GM21528 (cell line): ENCODE measurements around the gene PPP1R37.
A peak's percentile ranks its signal among the peaks of the same experiment; 100 is the strongest.

Source experiments
- ATAC-seq: cut with Tn5 transposase; IDR thresholded peaks from one replicate; pipeline ENCODE4 v1.9.1; 2021; ENCODE audit warnings: mild to moderate bottlenecking, moderate library complexity; ENCODE audit not compliant: unreplicated experiment, low FRiP score

Gene PPP1R37

DNA sequence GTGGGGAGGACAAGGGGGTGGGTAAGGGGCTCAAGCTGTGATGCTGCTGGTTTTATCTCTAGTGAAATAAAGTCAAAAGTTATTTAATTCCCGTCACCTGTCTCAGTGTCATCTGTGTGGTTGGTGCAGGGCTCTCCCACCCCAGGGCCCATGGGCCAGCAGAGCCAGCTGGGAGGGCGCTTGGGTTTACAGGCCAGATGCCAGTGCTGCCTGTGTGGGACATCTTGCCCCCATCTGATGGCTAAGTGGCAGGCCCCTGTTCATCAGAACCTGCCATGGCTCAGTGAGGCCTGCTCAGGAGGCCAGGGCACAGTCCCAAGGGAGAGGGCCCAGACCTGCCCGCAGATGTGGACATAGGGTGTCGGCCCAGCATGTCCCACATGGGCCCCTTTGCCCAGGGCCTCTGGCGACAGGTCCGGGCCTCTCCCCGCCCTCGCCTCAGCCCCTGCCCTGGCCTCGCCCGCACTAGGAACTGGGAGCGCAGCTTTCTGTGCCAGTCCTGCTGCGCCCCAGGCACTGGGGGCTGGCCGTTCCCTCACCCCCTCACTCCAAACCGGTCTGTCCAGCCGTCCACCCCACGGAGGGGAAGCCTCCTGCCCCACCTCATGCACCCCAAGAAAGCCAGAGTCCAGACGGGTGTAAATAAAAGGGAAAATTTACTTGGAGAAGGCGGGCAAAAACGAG, 22.0 kb upstream of the PPP1R37 start:
- ATAC-seq: no peak

DNA sequence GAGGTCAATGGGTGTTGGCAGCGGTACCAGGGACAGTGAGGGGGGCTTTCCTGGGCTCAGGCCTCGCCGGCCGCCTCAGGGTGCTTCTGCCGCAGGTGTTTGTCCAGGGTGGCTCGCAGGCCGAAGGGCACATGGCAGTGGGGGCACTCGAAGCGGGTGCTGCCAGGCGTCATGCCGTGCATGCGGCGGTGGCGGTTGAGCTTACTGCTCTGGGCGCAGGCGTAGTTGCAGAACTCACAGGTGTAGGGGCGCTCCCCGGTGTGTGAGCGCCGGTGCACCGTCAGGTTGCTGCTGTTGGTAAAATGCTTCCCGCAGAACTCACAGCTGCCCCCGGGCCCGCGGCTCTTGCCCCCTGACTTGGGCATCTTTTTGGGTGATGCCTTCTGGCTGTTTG, 21.4 kb upstream of the PPP1R37 start:
- no peak for ATAC-seq

DNA sequence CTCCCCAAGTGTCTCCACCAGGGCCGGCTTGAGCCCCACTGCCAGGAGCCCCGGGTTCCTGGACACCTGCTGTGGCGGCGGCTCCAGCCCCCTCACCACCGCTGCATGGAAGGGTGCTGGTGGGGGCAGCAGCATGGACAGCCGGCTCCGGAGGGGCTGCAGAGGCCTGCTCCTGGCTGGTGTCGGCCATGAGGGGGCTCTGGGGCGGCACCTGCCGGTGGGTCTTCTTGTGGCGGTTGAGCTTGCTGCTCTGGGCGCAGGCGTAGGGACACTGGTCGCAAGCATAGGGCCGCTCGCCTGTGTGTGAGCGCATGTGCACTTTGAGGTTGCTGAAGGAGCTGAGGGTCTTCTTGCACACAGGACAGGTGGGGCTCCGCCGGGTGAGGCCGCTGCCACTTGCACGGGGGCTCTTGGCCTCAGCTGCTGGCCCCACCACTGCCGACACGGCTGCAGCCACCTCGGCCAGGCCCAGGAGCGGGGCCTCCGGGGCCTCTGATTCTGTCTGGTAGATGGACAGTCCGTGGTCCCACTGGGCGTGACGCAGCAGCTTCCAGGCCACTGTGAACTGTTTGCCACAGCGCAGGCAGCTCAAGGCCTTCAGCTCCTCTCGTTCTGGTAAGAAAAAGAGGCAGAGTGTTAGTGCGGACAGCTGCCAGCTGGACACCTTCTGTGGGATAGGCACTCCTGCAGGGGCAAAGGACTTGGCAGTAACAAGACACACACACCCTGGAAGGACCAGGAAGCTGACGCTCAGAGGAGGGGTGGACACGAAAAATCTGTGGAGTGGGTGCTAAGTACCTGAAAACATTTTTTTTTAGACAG, 20.8 kb upstream of the PPP1R37 start:
- ATAC-seq: no peak

DNA sequence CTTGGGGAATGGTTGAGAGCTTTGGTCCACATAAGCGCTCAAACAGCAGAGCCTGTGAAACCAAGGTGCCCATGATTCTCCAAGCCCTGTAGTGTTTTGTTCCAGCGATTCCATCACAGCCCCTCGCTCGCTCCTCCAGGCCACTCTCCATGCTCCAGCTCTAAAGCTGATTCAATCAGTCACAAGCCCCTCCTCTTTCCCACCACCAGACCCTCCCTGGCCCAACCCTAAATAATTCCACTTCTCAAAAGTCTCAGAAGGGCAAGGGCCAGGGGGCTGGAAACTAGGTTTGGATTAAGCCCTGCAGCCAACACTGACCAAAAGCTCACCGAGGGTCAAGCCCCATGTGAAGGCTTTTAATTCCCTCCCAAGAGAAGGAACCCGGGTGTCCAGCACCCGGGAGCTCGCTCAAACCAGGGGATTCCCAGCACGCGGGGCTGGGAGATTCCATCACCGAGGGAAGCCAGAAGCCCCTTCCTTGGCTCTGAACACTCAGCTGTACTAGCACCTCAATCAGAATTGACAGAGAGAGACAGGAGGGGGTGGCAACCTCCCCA, 18.2 kb upstream of the PPP1R37 start:
- no peak for ATAC-seq

DNA sequence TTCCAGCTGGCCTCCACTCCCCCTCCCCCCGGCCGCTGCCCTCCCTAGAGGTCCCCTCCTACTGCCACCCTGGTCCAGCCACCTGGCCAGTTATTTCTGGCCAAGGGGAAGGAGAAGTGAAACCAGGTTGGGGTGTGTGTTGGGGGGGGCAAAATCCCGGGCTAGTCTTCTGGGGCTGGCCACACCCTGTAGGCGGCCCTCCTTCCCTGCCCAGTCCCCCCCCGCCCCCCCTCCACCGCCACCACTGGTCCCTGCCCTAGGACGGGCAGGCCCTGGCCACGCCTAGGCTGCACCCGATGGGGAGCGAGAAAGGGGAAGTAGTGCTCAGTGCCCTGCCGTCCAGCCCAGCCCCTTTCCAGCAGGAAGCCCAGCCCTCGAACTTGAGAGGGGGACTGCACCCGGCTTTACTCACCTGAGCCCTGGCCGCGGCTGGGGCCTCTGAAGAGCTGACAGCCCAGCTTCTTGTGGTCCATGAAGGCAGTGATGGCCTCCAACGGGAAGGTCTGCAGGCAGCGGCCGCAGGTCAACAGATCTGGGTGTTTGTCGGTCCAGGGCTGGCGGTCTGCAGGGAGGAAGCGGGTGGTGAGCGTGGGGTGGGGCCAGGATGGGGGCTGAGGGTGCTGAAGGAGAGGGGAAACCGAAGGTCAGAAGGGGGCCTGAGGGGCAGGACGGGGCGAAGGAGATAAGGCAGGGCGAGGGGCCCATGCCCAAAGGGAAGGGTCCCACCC, 17.5 kb upstream of the PPP1R37 start:
- ATAC-seq: peak; percentile 54

DNA sequence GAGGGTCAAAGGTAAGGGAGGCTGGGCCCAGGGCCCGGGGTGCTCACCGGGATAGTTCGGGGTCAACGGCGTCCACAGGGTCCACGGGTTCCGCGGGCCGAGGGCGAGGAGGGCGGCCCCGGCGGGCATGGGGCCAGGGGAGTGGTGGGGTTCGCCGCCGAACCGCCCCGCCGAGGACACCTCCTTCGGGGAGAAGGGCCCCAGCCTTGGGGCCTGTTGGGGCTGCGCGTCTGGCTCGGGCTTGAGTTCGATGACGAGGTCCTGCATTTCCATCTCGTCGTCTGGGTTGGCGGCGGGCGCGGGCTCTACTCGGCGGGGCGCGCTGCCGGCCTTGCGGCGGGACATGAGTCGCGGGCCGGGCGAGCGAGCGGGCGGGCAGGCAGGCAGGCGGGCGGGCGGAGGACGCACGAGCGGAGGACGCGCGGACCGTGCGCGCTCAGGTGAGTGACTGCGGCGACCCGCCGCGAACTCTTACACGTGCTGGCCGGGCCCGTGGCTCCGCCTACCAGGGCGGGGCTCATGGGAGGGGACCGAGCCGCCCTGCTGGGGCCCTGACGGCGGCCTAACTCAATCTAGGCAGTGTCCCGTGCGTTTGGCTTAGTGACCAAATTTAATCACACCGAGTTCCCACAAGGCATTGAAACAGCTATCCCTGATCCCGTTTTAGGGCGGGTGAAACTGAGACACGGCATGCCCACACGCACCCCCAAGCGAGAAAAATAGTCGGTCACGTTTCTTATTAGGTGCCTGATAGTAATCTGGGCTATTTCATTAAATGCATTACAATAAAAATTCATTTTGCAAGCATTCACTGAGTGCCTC, 16.7 kb upstream of the PPP1R37 start, which contains the start of gene ZNF296:
ZNF296 (minus strand) TSS at position 450 of the 822 bp plus-strand sequence; CDS start at position 345, 105 bp downstream.
- ATAC-seq: peak; percentile 42

DNA sequence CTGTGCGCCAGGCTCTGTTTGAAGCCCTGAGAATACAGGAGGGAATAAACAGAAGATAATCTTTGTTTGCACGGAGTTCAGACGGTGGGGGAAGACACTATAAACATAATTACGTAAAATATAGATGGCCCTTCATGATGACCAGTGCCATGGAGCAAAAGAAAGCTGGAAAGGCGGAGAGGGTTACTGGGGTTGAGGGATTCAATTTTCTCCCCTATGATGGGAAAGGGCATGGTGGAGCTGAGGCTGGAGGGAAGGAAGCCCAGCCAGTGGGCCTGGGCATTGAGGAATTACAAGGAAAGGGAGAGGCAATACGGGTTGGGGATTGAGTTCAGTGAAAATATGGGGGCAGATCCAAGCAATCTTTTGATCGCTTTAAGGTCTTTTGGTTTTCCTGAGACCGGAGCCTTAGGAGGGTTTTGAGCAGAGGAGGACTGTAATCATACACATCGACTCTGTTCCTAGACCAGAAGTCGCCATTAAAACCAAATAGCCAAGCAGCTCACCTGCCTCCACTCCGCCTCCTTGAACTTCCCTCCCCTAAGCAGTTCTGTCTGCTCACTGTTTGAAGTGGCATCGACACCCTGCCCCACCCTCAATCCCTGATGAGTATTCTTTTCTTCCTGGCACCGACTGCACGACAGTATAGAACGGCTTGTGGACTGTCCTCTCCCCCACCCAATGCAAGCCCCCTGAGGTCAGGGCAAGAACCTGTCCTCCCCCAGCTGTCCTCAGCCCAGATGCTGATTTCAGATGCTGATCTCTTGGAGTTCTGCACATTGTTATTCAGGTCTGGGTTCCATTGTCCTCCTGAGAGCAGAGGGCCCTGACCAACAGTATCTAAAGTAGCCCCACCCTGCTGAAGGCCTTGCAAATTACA, 15.9 kb upstream of the PPP1R37 start:
- ATAC-seq: no peak

DNA sequence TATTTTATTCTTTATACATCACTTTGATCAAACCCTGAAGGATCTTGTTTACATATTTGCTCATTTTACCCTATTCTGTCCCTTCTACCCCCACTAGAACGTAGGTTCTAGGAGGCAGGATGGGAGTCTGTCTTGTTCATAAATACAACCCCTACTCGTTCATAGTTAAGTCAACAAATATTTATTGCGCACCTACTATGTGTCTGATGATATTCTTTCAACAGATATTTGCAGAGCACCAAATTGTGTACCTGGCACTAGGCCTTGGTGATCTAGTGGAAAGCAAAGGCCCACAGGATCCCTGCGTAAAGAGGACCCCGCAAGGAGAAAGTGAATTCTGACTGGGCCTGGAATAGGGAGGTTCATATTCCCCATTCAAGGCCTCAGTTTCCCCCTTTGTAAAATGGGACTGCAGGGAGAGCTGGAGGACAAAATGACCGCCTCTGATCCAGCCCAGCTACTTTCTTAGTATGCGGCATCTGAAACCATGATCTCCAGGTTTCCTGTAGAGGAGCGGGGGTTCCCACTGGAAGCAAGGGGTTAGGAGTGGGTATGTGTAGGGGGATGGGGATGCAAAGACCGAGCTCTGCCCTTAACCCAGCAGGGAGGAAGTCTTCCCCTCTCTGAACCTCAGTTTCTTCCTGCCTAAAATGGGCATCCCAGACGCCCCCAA, 14.5 kb upstream of the PPP1R37 start:
- no peak for ATAC-seq

DNA sequence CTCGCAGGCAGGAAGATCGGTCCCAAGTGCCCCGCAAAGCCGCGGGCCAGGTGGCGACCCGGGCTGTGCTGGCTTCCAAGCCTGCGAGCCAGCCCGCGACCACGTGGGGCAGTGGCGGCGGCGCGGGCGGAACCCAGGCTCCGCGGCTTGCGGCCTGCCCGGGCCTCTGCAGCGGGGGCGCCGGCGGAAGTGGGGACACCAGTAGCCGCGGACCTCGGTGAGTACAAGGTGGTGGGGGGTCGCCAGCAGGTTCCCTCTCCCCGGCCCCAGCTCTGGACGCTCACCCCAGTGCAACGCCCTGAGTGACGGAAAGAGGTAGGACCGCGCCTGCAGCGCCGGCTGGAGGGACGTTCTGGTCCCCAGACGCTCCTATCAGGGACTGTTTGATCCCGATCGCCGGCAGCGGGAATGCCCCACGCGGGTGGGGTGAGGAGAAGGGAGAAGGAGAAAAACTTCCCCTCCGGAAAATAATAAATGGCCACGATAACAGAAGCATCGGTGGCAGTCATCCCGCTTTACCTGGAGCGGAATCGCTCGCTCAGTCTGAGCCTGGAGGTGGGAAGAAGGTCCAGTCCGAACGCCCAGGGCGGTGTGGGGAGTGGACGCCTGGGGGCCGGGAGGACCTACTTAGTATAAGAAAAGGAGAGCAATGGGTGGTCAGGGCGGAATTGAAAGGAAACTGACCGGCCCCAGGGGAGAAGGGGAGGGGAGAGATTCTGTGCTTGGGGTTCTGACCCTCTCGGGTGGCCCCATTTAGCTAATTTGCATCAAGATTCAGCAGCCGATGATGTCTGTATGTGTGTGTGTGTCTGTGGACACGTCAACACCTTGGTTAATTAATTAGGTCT, 13.7 kb upstream of the PPP1R37 start, which contains the start of gene GEMIN7:
GEMIN7 (plus strand) TSS at position 198 of the 848 bp plus-strand sequence. CDS start 10,855 bp downstream, outside the sequence.
- peak; percentile 28 for ATAC-seq

DNA sequence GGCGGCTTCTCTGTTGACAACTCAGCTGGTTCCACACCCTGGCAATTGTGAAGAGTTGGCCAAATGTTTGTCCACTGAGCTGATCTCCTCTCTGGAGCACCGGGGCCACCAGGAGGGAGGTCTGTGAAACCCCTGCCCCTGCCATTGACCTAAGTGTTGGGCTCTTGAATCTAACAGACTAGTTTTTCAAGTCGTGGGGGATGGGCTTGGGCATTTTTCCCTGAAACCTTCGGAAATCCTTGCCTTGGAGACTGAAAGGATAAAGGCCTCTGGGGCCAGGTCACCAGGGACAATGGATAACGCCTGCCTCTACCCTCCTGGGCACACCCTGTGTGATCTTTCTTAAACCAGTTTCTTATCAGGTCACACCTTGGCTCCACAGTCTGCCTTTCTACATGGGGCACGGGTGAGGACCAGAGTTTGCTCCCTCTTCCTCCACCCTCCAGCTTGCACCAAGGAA, 13.0 kb upstream of the PPP1R37 start:
- ATAC-seq: no peak

DNA sequence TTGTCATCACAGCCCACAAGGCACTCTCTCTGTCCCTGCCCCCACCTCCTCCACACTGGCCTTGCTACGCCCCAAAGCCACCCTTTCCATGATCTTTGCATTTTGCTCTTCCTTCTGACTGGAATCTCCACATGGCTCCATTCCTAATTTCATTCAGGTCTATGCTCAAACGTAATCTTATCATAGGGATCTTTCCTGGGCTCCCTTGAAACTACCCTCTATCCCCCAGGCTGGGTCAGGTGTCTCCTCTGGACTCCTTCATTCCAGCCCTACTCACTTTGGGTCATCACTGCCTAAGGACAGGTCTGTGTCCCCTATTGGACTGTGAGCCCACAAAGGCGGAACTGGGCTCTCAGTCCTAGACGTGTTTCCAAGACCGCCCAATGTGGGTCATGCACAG, 10.8 kb upstream of the PPP1R37 start:
- no peak for ATAC-seq

DNA sequence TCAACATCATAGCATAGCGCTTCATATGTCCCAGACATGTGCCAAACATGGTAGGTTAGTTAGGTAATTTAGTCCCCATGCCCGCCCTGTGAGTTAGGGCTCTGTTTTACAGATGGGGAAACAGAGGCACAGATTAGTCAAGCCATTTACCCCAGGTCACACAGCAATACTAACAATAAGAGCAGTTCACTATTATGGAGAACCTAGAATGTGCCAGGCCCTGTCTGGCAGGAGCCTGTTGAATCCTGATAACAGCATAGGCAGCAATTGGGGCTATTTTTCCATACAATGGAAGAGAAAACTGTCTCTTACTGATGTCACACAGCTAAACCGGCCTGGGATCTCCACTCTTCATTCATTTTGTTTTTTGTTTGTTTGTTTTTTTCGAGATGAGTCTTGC, 6.5 kb upstream of the PPP1R37 start:
- no peak for ATAC-seq

DNA sequence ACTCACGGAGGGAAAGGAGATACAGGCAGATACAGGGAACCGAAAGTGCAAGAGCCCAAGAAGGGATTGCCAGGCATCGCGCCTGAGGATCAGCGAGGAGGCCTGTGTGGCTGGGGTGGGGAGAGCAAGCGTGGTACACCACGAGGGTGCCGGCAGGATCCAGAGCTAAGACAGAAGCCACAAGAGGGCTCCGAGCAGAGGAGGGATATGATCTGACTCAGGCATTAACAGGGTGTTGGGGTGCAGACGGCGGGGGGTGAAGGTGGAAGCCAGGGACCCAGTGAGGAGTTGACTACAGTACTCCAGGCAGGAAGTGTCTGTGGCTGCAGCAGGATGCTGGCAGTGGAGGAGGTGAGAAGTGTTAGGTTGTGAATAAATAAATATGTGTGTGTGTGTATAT, 5.4 kb upstream of the PPP1R37 start:
- ATAC-seq: no peak

DNA sequence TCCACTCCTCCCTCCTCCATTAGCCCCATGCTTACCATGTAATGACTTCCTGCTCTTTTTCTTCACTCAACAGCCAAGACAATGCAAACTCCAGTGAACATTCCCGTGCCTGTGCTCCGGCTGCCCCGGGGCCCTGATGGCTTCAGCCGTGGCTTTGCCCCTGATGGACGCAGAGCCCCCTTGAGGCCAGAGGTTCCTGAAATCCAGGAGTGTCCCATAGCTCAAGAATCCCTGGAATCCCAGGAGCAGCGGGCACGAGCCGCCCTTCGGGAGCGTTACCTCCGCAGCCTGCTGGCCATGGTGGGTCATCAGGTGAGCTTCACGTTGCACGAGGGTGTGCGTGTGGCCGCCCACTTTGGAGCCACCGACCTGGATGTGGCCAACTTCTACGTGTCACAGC, 2.9 kb upstream of the PPP1R37 start:
- ATAC-seq: no peak

DNA sequence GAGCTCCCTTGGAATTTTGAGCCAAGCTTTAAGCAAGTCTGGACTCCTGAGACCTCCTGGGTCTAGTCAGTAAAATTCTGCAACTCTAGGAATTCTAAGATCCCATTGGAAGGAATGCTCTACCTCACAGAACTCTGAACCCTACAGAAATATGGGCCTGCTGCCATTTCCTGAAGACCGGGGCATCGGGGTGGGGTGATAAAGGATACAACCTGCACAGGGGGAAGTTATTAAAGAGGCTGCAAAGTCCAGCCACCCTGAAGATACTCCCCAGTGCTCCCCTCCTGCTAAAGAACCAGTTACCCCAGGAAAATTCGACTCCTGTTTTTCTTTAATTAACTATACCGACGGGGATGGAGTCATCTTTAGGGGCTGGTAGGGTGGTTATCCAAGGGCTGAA, 2.4 kb upstream of the PPP1R37 start:
- no peak for ATAC-seq

DNA sequence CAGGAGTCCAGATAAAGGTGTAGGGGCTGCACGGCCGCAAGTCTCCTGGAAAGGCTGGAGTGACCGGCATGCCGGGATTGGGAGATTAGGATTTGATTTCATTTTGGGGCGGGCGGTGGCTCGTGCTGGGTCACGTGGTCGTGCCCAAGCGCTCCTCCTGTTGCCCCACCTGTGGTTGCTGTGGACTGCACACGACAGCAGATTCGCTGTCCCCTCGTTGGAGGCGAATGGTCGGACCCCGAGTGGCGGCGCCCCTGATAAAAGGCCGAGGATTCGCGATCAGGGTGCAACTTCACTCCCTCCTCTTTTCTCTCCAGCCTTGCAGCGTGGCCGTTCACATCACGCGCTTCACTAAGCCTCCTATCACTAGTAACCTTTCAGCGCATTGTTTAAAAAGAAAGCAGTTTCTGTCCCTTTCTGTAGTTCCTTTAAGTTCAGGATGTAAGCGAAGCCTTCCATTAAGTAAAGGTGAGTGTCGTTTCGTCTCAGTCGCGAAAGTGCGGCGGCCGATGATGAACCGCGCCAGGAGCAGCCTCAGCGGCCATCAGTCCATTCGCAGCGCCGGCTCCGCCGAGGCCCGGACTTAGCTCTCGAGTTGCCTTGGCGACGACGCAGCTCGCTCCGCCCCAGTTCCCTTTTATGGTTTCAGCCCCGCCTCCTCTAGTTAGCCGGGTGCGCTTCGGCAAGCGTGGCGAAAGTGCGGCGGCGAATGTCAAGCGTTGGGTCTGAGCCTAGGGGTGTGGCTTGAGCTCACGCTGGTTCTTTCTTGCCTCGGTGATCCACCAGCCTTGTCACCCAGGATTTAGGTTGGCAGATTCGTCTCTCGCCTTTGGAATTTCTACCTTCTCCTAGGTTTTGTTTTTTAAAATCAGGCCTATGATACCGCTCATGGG, 1.7 kb upstream of the PPP1R37 start:
- ATAC-seq: peak; percentile 65
